CD14-positive monocyte (primary cell): Measurements from ENCODE around the gene GABRB2. TPM values are rescaled to one million over a fixed set of nuclear protein-coding genes. Genes with fewer than 3 reads are reported as not detected.

Source experiments
- DNase-seq, 3 donors: peaks; one replicate each; pipeline ENCODE4 v3.0.0-alpha.2; 2011 to 2022
- H2AFZ ChIP-seq: 2 replicates; pipeline ENCODE4 v1.6.0; 2012; ENCODE audit warnings: mild to moderate bottlenecking, low read depth, low read length, inconsistent platforms; ENCODE audit not compliant: insufficient read depth, poor library complexity, severe bottlenecking
- H3K27ac ChIP-seq, 2 donors: 1 replicate in 1 of 2; 2 replicates in 1 of 2; pipeline ENCODE4 v1.5.1; 2012 to 2013; ENCODE audit warnings: low read length in 2 of 2, control low read depth in 1 of 2, inconsistent platforms in 1 of 2, low read depth in 1 of 2, mild to moderate bottlenecking in 1 of 2
- H3K27me3 ChIP-seq, 2 donors: one replicate each; pipeline versions ENCODE4 v1.6.0 to v1.6.1; 2011 to 2013; ENCODE audit warnings: low read length in 2 of 2; ENCODE audit not compliant: control insufficient read depth in 2 of 2, insufficient read depth in 2 of 2
- H3K36me3 ChIP-seq, 2 donors: replicated peaks in 1 of 2; 1 replicate in 1 of 2; 2 replicates in 1 of 2; pipeline versions ENCODE4 v1.5.1 to v1.6.1; 2012 to 2013; ENCODE audit warnings: low read length in 2 of 2, control low read depth in 1 of 2, inconsistent platforms in 1 of 2, mild to moderate bottlenecking in 1 of 2; ENCODE audit not compliant: insufficient read depth in 2 of 2, control insufficient read depth in 1 of 2
- H3K4me1 ChIP-seq, 2 donors: 1 replicate in 1 of 2; 2 replicates in 1 of 2; pipeline versions ENCODE4 v1.5.1 to v1.6.1; 2012 to 2013; ENCODE audit warnings: low read length in 2 of 2, control low read depth in 1 of 2, inconsistent platforms in 1 of 2, mild to moderate bottlenecking in 1 of 2, moderate library complexity in 1 of 2; ENCODE audit not compliant: insufficient read depth in 2 of 2, control insufficient read depth in 1 of 2
- H3K4me2 ChIP-seq: replicated peaks from 2 replicates; pipeline ENCODE3; 2012; ENCODE audit warnings: low read length, moderate library complexity, mild to moderate bottlenecking; ENCODE audit not compliant: poor library complexity, severe bottlenecking; ENCODE audit errors: extremely low read depth
- H3K4me3 ChIP-seq, 3 experiments: fragments of 200-600 bp in 1 of 3; sonication (generic) in 1 of 3; replicated peaks in 1 of 3; 1 replicate in 2 of 3; 2 replicates in 1 of 3; pipeline ENCODE4 v1.5.1; 2011 to 2013; ENCODE audit warnings: low read length in 3 of 3, mild to moderate bottlenecking in 3 of 3, control low read depth in 2 of 3, low read depth in 2 of 3, inconsistent platforms in 1 of 3, moderate library complexity in 1 of 3
- H3K79me2 ChIP-seq: 2 replicates; pipeline ENCODE4 v1.6.0; 2012; ENCODE audit warnings: mild to moderate bottlenecking, control low read depth, inconsistent platforms, low read length, moderate library complexity; ENCODE audit not compliant: insufficient read depth
- H3K9ac ChIP-seq: 2 replicates; pipeline ENCODE4 v1.6.0; 2017; ENCODE audit warnings: low read length, mild to moderate bottlenecking; ENCODE audit not compliant: insufficient read depth, poor library complexity, severe bottlenecking
- H3K9me3 ChIP-seq, 2 donors: replicated peaks in 1 of 2; 1 replicate in 1 of 2; 2 replicates in 1 of 2; pipeline versions ENCODE4 v1.5.1 to v1.6.1; 2012 to 2013; ENCODE audit warnings: low read length in 2 of 2, control low read depth in 1 of 2; ENCODE audit not compliant: control insufficient read depth in 1 of 2, insufficient read depth in 1 of 2
- H4K20me1 ChIP-seq: 2 replicates; pipeline ENCODE4 v1.6.0; 2012; ENCODE audit warnings: mild to moderate bottlenecking, low read length, control low read depth, moderate library complexity; ENCODE audit not compliant: insufficient read depth
- H3K27ac Mint-ChIP-seq, 7 donors: one replicate each; pipeline ENCODE4 v1.8.0; 2020; ENCODE audit warnings: mild to moderate bottlenecking in 7 of 7, mixed read lengths in 7 of 7, moderate library complexity in 6 of 7, inconsistent platforms in 2 of 7
- H3K27me3 Mint-ChIP-seq, 3 donors: one replicate each; pipeline ENCODE4 v1.8.0; 2021 to 2022; ENCODE audit warnings: low read depth in 3 of 3, mild to moderate bottlenecking in 3 of 3, mixed read lengths in 3 of 3, moderate library complexity in 3 of 3, inconsistent platforms in 1 of 3
- H3K36me3 Mint-ChIP-seq, 2 donors: one replicate each; pipeline ENCODE4 v1.8.0; 2020; ENCODE audit warnings: mixed read lengths in 2 of 2, inconsistent platforms in 1 of 2, mild to moderate bottlenecking in 1 of 2
- H3K4me1 Mint-ChIP-seq: one replicate; pipeline ENCODE4 v1.8.0; 2020; ENCODE audit warnings: mild to moderate bottlenecking, mixed read lengths
- H3K4me3 Mint-ChIP-seq, 2 donors: one replicate each; pipeline ENCODE4 v1.8.0; 2020; ENCODE audit warnings: mild to moderate bottlenecking in 2 of 2, mixed read lengths in 2 of 2, moderate library complexity in 1 of 2
- H3K9me3 Mint-ChIP-seq, 7 donors: one replicate each; pipeline ENCODE4 v1.8.0; 2020 to 2022; ENCODE audit warnings: mixed read lengths in 7 of 7, mild to moderate bottlenecking in 6 of 7, moderate library complexity in 6 of 7, inconsistent platforms in 2 of 7
- CTCF ChIP-seq: fragments of 200-600 bp; IDR thresholded peaks from one replicate; pipeline ENCODE4 v1.8.0; 2022; ENCODE audit warnings: antibody characterized with exemption, mild to moderate bottlenecking
- WGBS: methylation state at CpG from one replicate; pipeline ENCODE4 v1.1.5; 2013; ENCODE audit warnings: missing lambda C conversion rate; ENCODE audit not compliant: insufficient coverage; 5-methylcytosine and 5-hydroxymethylcytosine counted together
- intact Hi-C, 2 donors: fragments of 100-400 bp; cut with micrococcal nuclease; formaldehyde crosslinking; loops; one replicate each; pipeline versions ENCODE4 v1.15.0 to v1.15.1; 2023
- polyA plus RNA-seq, 3 donors: library from polyadenylated mRNA; depleted of rRNA in 1 of 3; unstranded in 2 of 3; stranded (reverse) in 1 of 3; fragments of 300-500 nt in 2 of 3; fragments of >200 nt in 1 of 3; fragmentation: Illumina TruSeq in 2 of 3; gene quantifications; 1 replicate in 2 of 3; 2 replicates in 1 of 3; pipeline ENCODE4 v1.2.3, GENCODE V29; 2012 to 2021

The GABRB2 gene
- polyA plus RNA-seq, 3 donors, result not detected

- Histone ChIP-seq H3K79me2 (no peaks in the 10 kb centered on the region), H3K4me3 (no peak overlapping the region), H3K27ac (no peak overlapping the region), H3K4me1 (no peaks in the 10 kb centered on the region), H3K4me2 (no peak overlapping the region), H3K27me3 (no peaks in the 10 kb centered on the region), H3K36me3 (no peaks in the 10 kb centered on the region), H4K20me1 (no peaks in the 10 kb centered on the region), H3K9ac (no peak overlapping the region), H3K9me3 (peaks cover 0 to 3% of the 10 kb centered on the region in 2 donors), H2AFZ (no peak overlapping the region)
- H3K9me3 Mint-ChIP-seq, result peaks cover 0 to 5% (median 2%) of the 10 kb centered on the region in 7 donors
- no peak for DNase-seq
- H3K27me3 Mint-ChIP-seq, result no peaks in the 10 kb centered on the region
- H3K27ac Mint-ChIP-seq, result no peak overlapping the region
- WGBS, result 76% methylated on average over 2 of the region's 3 CpGs
- intact Hi-C loops, result no loop called here
- H3K4me1 Mint-ChIP-seq, result no peaks in the 10 kb centered on the region
- H3K36me3 Mint-ChIP-seq, result no peaks in the 10 kb centered on the region
- no peak for TF ChIP-seq CTCF
- no peak overlapping the region for H3K4me3 Mint-ChIP-seq
These were observed 213.2 kb downstream of the GABRB2 start for GRCh38 chr5:161333194-161333880.

- peaks cover 0 to 3% of the 10 kb centered on the region in 2 donors for H3K9me3 ChIP-seq
- H3K4me3 ChIP-seq, result no peak overlapping the region
- Mint-ChIP-seq H3K4me3 (no peak overlapping the region), H3K27me3 (no peaks in the 10 kb centered on the region), H3K9me3 (peaks cover 0 to 5% (median 2%) of the 10 kb centered on the region in 7 donors), H3K4me1 (no peaks in the 10 kb centered on the region), H3K27ac (no peak overlapping the region), H3K36me3 (no peaks in the 10 kb centered on the region)
- no peaks in the 10 kb centered on the region for H3K4me1 ChIP-seq
- no peak overlapping the region for H2AFZ ChIP-seq
- H4K20me1 ChIP-seq, result no peaks in the 10 kb centered on the region
- DNase-seq, result no peak
- intact Hi-C loops, result no loop called here
- no peak for TF ChIP-seq CTCF
- no peaks in the 10 kb centered on the region for H3K36me3 ChIP-seq
- no peak overlapping the region for H3K9ac ChIP-seq
- 86% methylated on average over 2 of the region's 3 CpGs for WGBS
- no peak overlapping the region for H3K27ac ChIP-seq
- H3K79me2 ChIP-seq, result no peaks in the 10 kb centered on the region
- H3K4me2 ChIP-seq, result no peak overlapping the region
- H3K27me3 ChIP-seq, result no peaks in the 10 kb centered on the region
These were observed 214.2 kb downstream of the GABRB2 start for GRCh38 chr5:161332343-161332742.
